IMR-90 (cell line): Measurements from ENCODE around the gene PRPH2. TPM values are rescaled to one million over a fixed set of nuclear protein-coding genes. Genes with fewer than 3 reads are reported as not detected.

Source experiments
- ATAC-seq: fragments of 200-7000 bp; cut with Tn5 transposase; 2 replicates; pipeline ENCODE4 v1.9.1; 2020; ENCODE audit warnings: low read depth, mild to moderate bottlenecking, moderate library complexity
- BruUV-seq: library from RNA; stranded (reverse); fragments of 400-500 nt; replicated peaks from 2 replicates; lab custom pipeline; 2021; lab: Mats Ljungman, UMichigan
- CTCF ChIA-PET: fragments of 300-600 bp; formaldehyde crosslinking; extraction: SDS; loops from one replicate; lab custom pipeline; 2021; ENCODE audit warnings: antibody characterized with exemption; lab: Yijun Ruan, JAX
- POLR2A ChIA-PET: fragments of 300-600 bp; sonication (Branson Sonifier 250); formaldehyde crosslinking; loops from one replicate; lab custom pipeline; 2022; ENCODE audit warnings: antibody characterized with exemption; ENCODE audit not compliant: unreplicated experiment; lab: Charles Lee
- DNase-seq: peaks from one replicate; pipeline ENCODE4 v3.0.0; 2013
- H2AFZ ChIP-seq: replicated peaks from 2 replicates; pipeline ENCODE3; 2013; ENCODE audit warnings: low read length, mild to moderate bottlenecking; ENCODE audit not compliant: poor library complexity
- H2AK5ac ChIP-seq: 2 replicates; pipeline ENCODE4 v1.6.1; 2013; ENCODE audit warnings: low read depth, low read length, inconsistent platforms
- H2AK9ac ChIP-seq: replicated peaks from 2 replicates; pipeline ENCODE3; 2013; ENCODE audit warnings: mild to moderate bottlenecking, low read depth, low read length, moderate library complexity; ENCODE audit not compliant: poor library complexity
- H2BK120ac ChIP-seq: 2 replicates; pipeline ENCODE4 v1.6.1; 2013; ENCODE audit warnings: low read depth, low read length, inconsistent platforms
- H2BK15ac ChIP-seq: 3 replicates; pipeline ENCODE4 v1.6.1; 2013; ENCODE audit warnings: low read depth, low read length, inconsistent platforms
- H2BK20ac ChIP-seq: 2 replicates; pipeline ENCODE4 v1.6.1; 2013; ENCODE audit warnings: low read depth, mild to moderate bottlenecking, inconsistent platforms, low read length, moderate library complexity
- H2BK5ac ChIP-seq: 2 replicates; pipeline ENCODE4 v1.6.1; 2013; ENCODE audit warnings: mild to moderate bottlenecking, low read depth, low read length, inconsistent platforms; ENCODE audit not compliant: poor library complexity, severe bottlenecking
- H3K14ac ChIP-seq: replicated peaks from 2 replicates; pipeline ENCODE4 v1.6.1; 2013; ENCODE audit warnings: low read depth, low read length, inconsistent platforms
- H3K18ac ChIP-seq: 2 replicates; pipeline ENCODE4 v1.6.1; 2013; ENCODE audit warnings: low read depth, low read length, control low read depth
- H3K23ac ChIP-seq: 2 replicates; pipeline ENCODE4 v1.6.1; 2013; ENCODE audit warnings: low read depth, low read length, inconsistent platforms
- H3K27ac ChIP-seq: 2 replicates; pipeline ENCODE4 v1.5.1; 2013; ENCODE audit warnings: mild to moderate bottlenecking, control low read depth, low read length; ENCODE audit not compliant: insufficient read depth
- H3K27me3 ChIP-seq: 2 replicates; pipeline ENCODE4 v1.6.1; 2013; ENCODE audit warnings: low read length; ENCODE audit not compliant: control insufficient read depth, insufficient read depth
- H3K36me3 ChIP-seq: 2 replicates; pipeline ENCODE4 v1.6.1; 2013; ENCODE audit warnings: low read length, mixed read lengths; ENCODE audit not compliant: control insufficient read depth, insufficient read depth
- H3K4ac ChIP-seq: 2 replicates; pipeline ENCODE4 v1.6.1; 2013; ENCODE audit warnings: low read depth, low read length, inconsistent platforms
- H3K4me1 ChIP-seq: 2 replicates; pipeline ENCODE4 v1.6.1; 2013; ENCODE audit warnings: low read length, mixed read lengths; ENCODE audit not compliant: control insufficient read depth, insufficient read depth
- H3K4me2 ChIP-seq: 2 replicates; pipeline ENCODE4 v1.6.1; 2013; ENCODE audit warnings: low read depth, mild to moderate bottlenecking, control low read depth, low read length, moderate library complexity
- H3K4me3 ChIP-seq: 2 replicates; pipeline ENCODE4 v1.5.1; 2013; ENCODE audit warnings: low read depth, mild to moderate bottlenecking, control low read depth, low read length, moderate library complexity; ENCODE audit not compliant: insufficient read depth
- H3K56ac ChIP-seq: 2 replicates; pipeline ENCODE4 v1.6.1; 2013; ENCODE audit warnings: low read length, inconsistent platforms; ENCODE audit not compliant: insufficient read depth; ENCODE audit errors: extremely low read depth
- H3K79me1 ChIP-seq, 2 experiments: 2 replicates each; pipeline ENCODE4 v1.6.1; 2013; ENCODE audit warnings: low read length in 2 of 2, inconsistent platforms in 1 of 2, low read depth in 1 of 2
- H3K9ac ChIP-seq: 2 replicates; pipeline ENCODE4 v1.6.1; 2013; ENCODE audit warnings: low read depth, low read length, control low read depth
- H3K9me1 ChIP-seq: 2 replicates; pipeline ENCODE4 v1.6.1; 2013; ENCODE audit warnings: low read length, inconsistent platforms; ENCODE audit not compliant: insufficient read depth
- H3K9me3 ChIP-seq: 2 replicates; pipeline ENCODE4 v1.6.1; 2013; ENCODE audit warnings: low read length; ENCODE audit not compliant: control insufficient read depth, insufficient read depth
- H4K20me1 ChIP-seq: 2 replicates; pipeline ENCODE4 v1.6.1; 2013; ENCODE audit warnings: low read length, inconsistent platforms; ENCODE audit not compliant: insufficient read depth
- H4K5ac ChIP-seq: 2 replicates; pipeline ENCODE4 v1.6.1; 2013; ENCODE audit warnings: mild to moderate bottlenecking, low read depth, low read length, control low read depth
- H4K8ac ChIP-seq, 2 experiments: 2 replicates each; pipeline ENCODE4 v1.6.1; 2013; ENCODE audit warnings: low read depth in 2 of 2, low read length in 2 of 2, control low read depth in 1 of 2, inconsistent platforms in 1 of 2
- H4K91ac ChIP-seq: 2 replicates; pipeline ENCODE4 v1.6.1; 2013; ENCODE audit warnings: low read depth, low read length, inconsistent platforms; ENCODE audit not compliant: insufficient read depth
- CEBPB ChIP-seq: IDR thresholded peaks from 2 replicates; pipeline ENCODE4 v1.6.1; 2012; ENCODE audit warnings: low read depth, low read length, improper control_type of control experiment
- CTCF ChIP-seq: conservative IDR thresholded peaks from 2 replicates; pipeline ENCODE4 v1.5.1; 2012; ENCODE audit warnings: mild to moderate bottlenecking, low read depth, low read length, improper control_type of control experiment
- FOS ChIP-seq: fragments of 150-350 bp; IDR thresholded peaks from 2 replicates; pipeline ENCODE4 v1.6.1; 2016; ENCODE audit warnings: low read depth, low read length
- MXI1 ChIP-seq: IDR thresholded peaks from 2 replicates; pipeline ENCODE4 v1.6.1; 2012; ENCODE audit warnings: low read depth, mild to moderate bottlenecking, low read length, moderate library complexity, borderline replicate concordance
- RAD21 ChIP-seq: IDR thresholded peaks from 2 replicates; pipeline ENCODE4 v1.6.1; 2012; ENCODE audit warnings: low read length, improper control_type of control experiment
- SMC3 ChIP-seq: fragments of 150-350 bp; IDR thresholded peaks from 2 replicates; pipeline ENCODE4 v1.6.1; 2016; ENCODE audit warnings: low read depth, mild to moderate bottlenecking, antibody characterized with exemption, low read length, moderate library complexity
- WGBS, 2 experiments: methylation state at CpG; one replicate each; pipeline versions ENCODE4 v1.1.5 to v1.1.7; 2013; ENCODE audit warnings: missing lambda C conversion rate in 2 of 2; ENCODE audit not compliant: insufficient read length in 1 of 2; ENCODE audit errors: extremely low coverage in 2 of 2; 5-methylcytosine and 5-hydroxymethylcytosine counted together
- dilution Hi-C: fragments of 300-500 bp; cut with HindIII; formaldehyde crosslinking; loops from one replicate; pipeline ENCODE4 v1.14.3; 2018; ENCODE audit warnings: low sequenced_read_pairs; ENCODE audit not compliant: unreplicated experiment
- in situ Hi-C: fragments of 300-500 bp; cut with MboI; formaldehyde crosslinking; loops from 3 replicates; pipeline ENCODE4 v1.14.3; 2019; ENCODE audit warnings: low sequenced_read_pairs, inconsistent platforms, mixed read lengths
- intact Hi-C: fragments of 100-400 bp; cut with micrococcal nuclease; formaldehyde crosslinking; loops from 2 replicates; pipeline ENCODE4 v1.10.0; 2022
- polyA plus RNA-seq, 3 experiments: library from polyadenylated mRNA; depleted of rRNA; stranded (reverse); fragments of >200 nt; gene quantifications; 2 replicates each; pipeline ENCODE4 v1.2.3, GENCODE V29; 2012; ENCODE audit warnings: low replicate concordance in 1 of 3
- total RNA-seq: library from RNA; depleted of rRNA; stranded (reverse); fragments of >200 nt; gene quantifications from 2 replicates; pipeline ENCODE4 v1.2.3, GENCODE V29; 2012

Gene PRPH2
- total and polyA plus RNA-seq, 2 of the 4 experiments (the other 2 are of a cell fraction), result 1.0 to 1.1 TPM

DNA sequence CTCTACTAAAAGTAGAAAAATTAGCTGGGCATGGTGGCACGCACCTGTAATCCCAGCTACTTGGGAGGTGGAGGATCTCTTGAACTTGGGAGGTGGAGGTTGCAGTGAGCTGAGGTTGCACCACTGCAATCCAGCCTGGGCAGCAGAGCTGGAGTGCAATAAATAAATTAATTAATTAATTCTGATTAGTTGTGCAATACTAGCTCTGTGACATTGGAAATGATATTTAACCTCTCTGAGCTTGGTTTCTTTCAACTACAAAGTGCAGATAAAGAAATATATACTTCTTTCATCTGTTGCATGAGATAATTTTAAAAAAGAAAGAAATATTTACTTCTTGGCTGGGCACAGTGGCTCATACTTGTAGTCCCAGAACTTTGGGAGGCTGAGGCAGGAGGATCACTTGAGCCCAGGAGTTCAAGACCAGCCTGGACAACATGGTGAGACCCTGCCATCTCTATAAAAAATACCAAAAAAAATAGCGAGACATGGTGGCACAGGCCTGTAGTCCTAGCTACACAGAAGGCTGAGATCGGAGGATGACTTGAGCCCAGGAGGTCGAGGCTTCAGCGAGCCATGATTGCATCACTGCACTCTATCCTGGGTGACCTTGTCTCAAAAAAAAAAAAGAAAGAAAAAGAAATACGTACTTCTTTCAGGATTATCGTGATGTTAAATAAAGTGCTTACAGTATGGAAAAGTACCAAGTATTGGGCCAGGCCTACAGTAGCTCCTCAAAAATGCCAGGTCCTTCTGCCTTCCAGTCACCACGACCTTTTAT is 39.1 kb upstream of the PRPH2 start:
- in situ Hi-C loops, result no loop called here
- H2AFZ ChIP-seq, result no peak overlapping the region

More for the DNA sequence above, 39.1 kb upstream of the PRPH2 start:
- Histone ChIP-seq H2BK20ac (no peak overlapping the region), H3K18ac (no peak overlapping the region), H4K91ac (no peak overlapping the region), H2BK5ac (no peak overlapping the region), H4K20me1 (no peaks in the 10 kb centered on the region), H3K27me3 (no peaks in the 10 kb centered on the region), H3K9me3 (no peaks in the 10 kb centered on the region), H3K56ac (no peak overlapping the region), H2AK5ac (no peak overlapping the region), H3K14ac (no peak overlapping the region), H3K79me1 (peaks cover 0 to 5% of the 10 kb centered on the region in 2 experiments; a peak in 1 of 4 replicates), H3K4me1 (peaks cover 5% of the 10 kb centered on the region; the same call in 1 of the 2 replicates), H3K36me3 (no peaks in the 10 kb centered on the region), H3K9me1 (peaks cover 5% of the 10 kb centered on the region), H3K4me3 (no peak overlapping the region), H3K4ac (no peak overlapping the region), H2BK15ac (no peak overlapping the region), H4K8ac (no peak overlapping the region), H2AK9ac (no peak overlapping the region), H2BK120ac (no peak overlapping the region), H3K9ac (no peak overlapping the region), H4K5ac (no peak overlapping the region), H3K4me2 (no peak overlapping the region), H3K27ac (no peak overlapping the region), H3K23ac (no peak overlapping the region)
- BruUV-seq, result no TSS peak
- intact Hi-C loops (no loop called here), dilution Hi-C loops (no loop called here)
- CTCF ChIA-PET, result no interaction called here
- WGBS, 2 experiments, result 96% methylated on average over 4 of the region's 8 CpGs; no CpG with 5 or more reads in 1 of the 2 experiments
- TF ChIP-seq MXI1 (no peak), RAD21 (no peak), SMC3 (no peak), CEBPB (0 out of 2 replicates have a peak, but pooled peaks have one; percentile 31), FOS (no peak), CTCF (no peak)
- POLR2A ChIA-PET, result interaction anchor here (0.6 kb wide), 1 partner anchor 1372 kb away, joined by 3 read pairs; no protein-coding TSS in a partner anchor
- no peak for DNase-seq
- no peak for ATAC-seq
